ENCODE measurements around the gene WTAP.

- TF ChIP-seq POLR2AphosphoS5 (IDR thresholded peaks at IDR 0.05) (no peak), CTCF (IDR thresholded peaks at IDR 0.05) (no peak), POLR2A (IDR thresholded peaks at IDR 0.05) (no peak), EP300 (IDR thresholded peaks at IDR 0.05) (no peak)
Measured at GRCh38 chr6:159756508-159756907, 29.2 kb downstream of the WTAP start.
